Astrocyte (in vitro differentiated cells and primary cell): ENCODE data around the gene UGT1A6. TPM values are rescaled to one million over a fixed set of nuclear protein-coding genes. Genes with fewer than 3 reads are reported as not detected.
A peak's percentile ranks its signal among the peaks of the same experiment; 100 is the strongest.

Source experiments
- DNase-seq: peaks from one replicate; pipeline ENCODE4 v3.0.0-alpha.2; 2010; ENCODE audit warnings: low read depth
- FAIRE-seq: peaks from 2 replicates; lab custom pipeline; 2011; peaks lifted over from hg19 to GRCh38; lab: Jason Lieb, UNC
- H2AFZ ChIP-seq: 2 replicates; pipeline ENCODE4 v1.6.0; 2012; ENCODE audit warnings: low read depth, low read length, inconsistent platforms
- H3K27ac ChIP-seq: 2 replicates; pipeline ENCODE4 v1.5.1; 2011; ENCODE audit warnings: low read depth, low read length, inconsistent platforms
- H3K27me3 ChIP-seq: 2 replicates; pipeline ENCODE4 v1.6.0; 2011; ENCODE audit warnings: low read length, inconsistent platforms; ENCODE audit not compliant: insufficient read depth
- H3K36me3 ChIP-seq: 2 replicates; pipeline ENCODE4 v1.5.1; 2011; ENCODE audit warnings: low read length, inconsistent platforms; ENCODE audit not compliant: insufficient read depth
- H3K4me1 ChIP-seq: 2 replicates; pipeline ENCODE4 v1.5.1; 2011; ENCODE audit warnings: low read length, inconsistent platforms; ENCODE audit not compliant: insufficient read depth
- H3K4me2 ChIP-seq: 2 replicates; pipeline ENCODE4 v1.6.0; 2012; ENCODE audit warnings: low read length, inconsistent platforms
- H3K4me3 ChIP-seq: 2 replicates; pipeline ENCODE4 v1.5.1; 2011; ENCODE audit warnings: low read depth, mild to moderate bottlenecking, low read length, inconsistent platforms; ENCODE audit not compliant: insufficient read depth
- H3K79me2 ChIP-seq: 2 replicates; pipeline ENCODE4 v1.6.0; 2012; ENCODE audit warnings: mild to moderate bottlenecking, low read length, inconsistent platforms; ENCODE audit not compliant: insufficient read depth
- H3K9ac ChIP-seq: 2 replicates; pipeline ENCODE4 v1.6.0; 2012; ENCODE audit warnings: mild to moderate bottlenecking, low read length, inconsistent platforms
- H3K9me3 ChIP-seq: 2 replicates; pipeline ENCODE4 v1.5.1; 2012; ENCODE audit warnings: low read depth, mild to moderate bottlenecking, low read length, inconsistent platforms; ENCODE audit not compliant: insufficient read depth
- H4K20me1 ChIP-seq: 2 replicates; pipeline ENCODE4 v1.6.0; 2012; ENCODE audit warnings: low read length, inconsistent platforms; ENCODE audit not compliant: insufficient read depth
- H3K27ac Mint-ChIP-seq: one replicate; pipeline ENCODE4 v1.8.0; 2021; ENCODE audit warnings: mild to moderate bottlenecking, mixed read lengths; ENCODE audit not compliant: unreplicated experiment
- H3K27me3 Mint-ChIP-seq: one replicate; pipeline ENCODE4 v1.8.0; 2021; ENCODE audit warnings: low read depth, mixed read lengths; ENCODE audit not compliant: unreplicated experiment
- H3K36me3 Mint-ChIP-seq: one replicate; pipeline ENCODE4 v1.8.0; 2021; ENCODE audit warnings: low read depth, mixed read lengths; ENCODE audit not compliant: unreplicated experiment
- H3K4me1 Mint-ChIP-seq: one replicate; pipeline ENCODE4 v1.8.0; 2021; ENCODE audit warnings: low read depth, mixed read lengths; ENCODE audit not compliant: unreplicated experiment
- H3K4me3 Mint-ChIP-seq: one replicate; pipeline ENCODE4 v1.8.0; 2021; ENCODE audit warnings: mild to moderate bottlenecking, moderate library complexity, mixed read lengths; ENCODE audit not compliant: unreplicated experiment
- H3K9me3 Mint-ChIP-seq: one replicate; pipeline ENCODE4 v1.8.0; 2021; ENCODE audit warnings: mild to moderate bottlenecking, mixed read lengths; ENCODE audit not compliant: unreplicated experiment
- EZH2 ChIP-seq: IDR thresholded peaks from 2 replicates; pipeline ENCODE4 v1.6.1; 2012; ENCODE audit warnings: mild to moderate bottlenecking, low read length, inconsistent platforms; ENCODE audit not compliant: insufficient read depth
- total RNA-seq: library from RNA; stranded (reverse); gene quantifications from 2 replicates; pipeline ENCODE4 v1.2.1, GENCODE V29; 2021
- TF ChIP-seq, protein P1 (sequence below): IDR thresholded peaks from 2 replicates; pipeline ENCODE4 v1.5.1; 2011; ENCODE audit warnings: low read depth, mild to moderate bottlenecking, inconsistent platforms, low read length, moderate library complexity; ENCODE audit not compliant: insufficient read depth

Gene UGT1A6
- total RNA-seq, 1 donor from 2014 or later: not detected

DNA sequence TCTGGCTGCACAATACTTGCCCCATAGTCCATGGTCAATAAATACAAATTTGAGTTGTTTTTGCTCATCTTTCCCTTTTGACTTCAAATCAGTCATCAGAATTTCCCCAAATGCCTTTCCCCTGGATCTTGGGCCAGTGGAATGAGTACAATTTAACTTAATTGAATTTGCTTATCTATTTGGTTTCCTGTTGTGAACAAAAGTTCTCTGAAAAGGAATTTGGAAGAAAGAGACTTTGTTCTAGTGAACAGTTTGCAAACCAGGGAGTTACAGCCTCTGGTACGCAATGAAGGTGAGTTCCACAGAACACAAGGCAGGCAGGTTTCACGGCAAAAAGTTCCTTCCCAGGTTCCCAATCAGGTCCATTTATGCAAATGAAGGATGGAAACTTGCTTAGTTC, 66.2 kb downstream of the UGT1A6 start:
- FAIRE-seq (no peak), DNase-seq (peak; percentile 33)
- Mint-ChIP-seq H3K27me3 (peaks cover 12% of the 10 kb centered on the region), H3K4me1 (no peaks in the 10 kb centered on the region), H3K36me3 (no peaks in the 10 kb centered on the region), H3K4me3 (no peak overlapping the region), H3K9me3 (no peaks in the 10 kb centered on the region), H3K27ac (no peak overlapping the region)
- H3K4me3 ChIP-seq: no peak overlapping the region
- no peak overlapping the region for H3K4me2 ChIP-seq
- H3K9me3 ChIP-seq: no peaks in the 10 kb centered on the region
- no peak overlapping the region for H3K9ac ChIP-seq
- H4K20me1 ChIP-seq: no peaks in the 10 kb centered on the region
- H3K79me2 ChIP-seq: no peaks in the 10 kb centered on the region
- TF ChIP-seq, protein P1, sequence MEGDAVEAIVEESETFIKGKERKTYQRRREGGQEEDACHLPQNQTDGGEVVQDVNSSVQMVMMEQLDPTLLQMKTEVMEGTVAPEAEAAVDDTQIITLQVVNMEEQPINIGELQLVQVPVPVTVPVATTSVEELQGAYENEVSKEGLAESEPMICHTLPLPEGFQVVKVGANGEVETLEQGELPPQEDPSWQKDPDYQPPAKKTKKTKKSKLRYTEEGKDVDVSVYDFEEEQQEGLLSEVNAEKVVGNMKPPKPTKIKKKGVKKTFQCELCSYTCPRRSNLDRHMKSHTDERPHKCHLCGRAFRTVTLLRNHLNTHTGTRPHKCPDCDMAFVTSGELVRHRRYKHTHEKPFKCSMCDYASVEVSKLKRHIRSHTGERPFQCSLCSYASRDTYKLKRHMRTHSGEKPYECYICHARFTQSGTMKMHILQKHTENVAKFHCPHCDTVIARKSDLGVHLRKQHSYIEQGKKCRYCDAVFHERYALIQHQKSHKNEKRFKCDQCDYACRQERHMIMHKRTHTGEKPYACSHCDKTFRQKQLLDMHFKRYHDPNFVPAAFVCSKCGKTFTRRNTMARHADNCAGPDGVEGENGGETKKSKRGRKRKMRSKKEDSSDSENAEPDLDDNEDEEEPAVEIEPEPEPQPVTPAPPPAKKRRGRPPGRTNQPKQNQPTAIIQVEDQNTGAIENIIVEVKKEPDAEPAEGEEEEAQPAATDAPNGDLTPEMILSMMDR: no peak
- TF ChIP-seq EZH2: no peak
- peaks cover 3% of the 10 kb centered on the region for H3K27me3 ChIP-seq
- H2AFZ ChIP-seq: no peak overlapping the region
- H3K4me1 ChIP-seq: peaks cover 2% of the 10 kb centered on the region
- no peaks in the 10 kb centered on the region for H3K36me3 ChIP-seq
- H3K27ac ChIP-seq: no peak overlapping the region

GRCh38 chr2:233760043-233760442, 67.4 kb downstream of the UGT1A6 start, which contains the start of gene UGT1A1:
UGT1A1 (plus strand) TSS chr2:233760270; CDS start chr2:233760288, 18 bp downstream.
- TF ChIP-seq EZH2: no peak
- TF ChIP-seq, protein P1: no peak
- H3K27me3 ChIP-seq: peaks cover 3% of the 10 kb centered on the region
- no peak for DNase-seq

GRCh38 chr2:233761040-233761769, 68.5 kb downstream of the UGT1A6 start:
- peaks cover 6% of the 10 kb centered on the region for H3K4me1 Mint-ChIP-seq
- H3K9me3 Mint-ChIP-seq: no peaks in the 10 kb centered on the region
- TF ChIP-seq, protein P1: no peak
- no peak for TF ChIP-seq EZH2
- peaks cover 12% of the 10 kb centered on the region for H3K4me1 ChIP-seq
- H3K27ac ChIP-seq: no peak overlapping the region
- H3K36me3 ChIP-seq: no peaks in the 10 kb centered on the region
- H3K9ac ChIP-seq: no peak overlapping the region
- DNase-seq: peak; percentile 52
- H3K4me2 ChIP-seq: no peak overlapping the region
- no peak overlapping the region for H3K4me3 ChIP-seq
- no peak overlapping the region for H3K4me3 Mint-ChIP-seq
- H3K79me2 ChIP-seq: no peaks in the 10 kb centered on the region
- H3K36me3 Mint-ChIP-seq: no peaks in the 10 kb centered on the region
- H3K27me3 ChIP-seq: peaks cover 3% of the 10 kb centered on the region
- H3K9me3 ChIP-seq: no peaks in the 10 kb centered on the region
- no peaks in the 10 kb centered on the region for H4K20me1 ChIP-seq
- H2AFZ ChIP-seq: no peak overlapping the region
- H3K27ac Mint-ChIP-seq: no peak overlapping the region
- FAIRE-seq: no peak
- H3K27me3 Mint-ChIP-seq: peaks cover 9% of the 10 kb centered on the region

More at GRCh38 chr2:233760043-233760442, 67.4 kb downstream of the UGT1A6 start, which contains the start of gene UGT1A1:
- H3K36me3 ChIP-seq: no peaks in the 10 kb centered on the region
- H3K36me3 Mint-ChIP-seq: no peaks in the 10 kb centered on the region
- no peak within 1 kb of the TSS for H3K27ac ChIP-seq
- H3K4me2 ChIP-seq: no peak within 1 kb of the TSS
- H3K4me1 Mint-ChIP-seq: peaks cover 6% of the 10 kb centered on the region
- FAIRE-seq: no peak
- H3K79me2 ChIP-seq: no peaks in the 10 kb centered on the region
- peaks cover 12% of the 10 kb centered on the region for H3K4me1 ChIP-seq
- H3K9me3 ChIP-seq: no peaks in the 10 kb centered on the region
- H3K27me3 Mint-ChIP-seq: peaks cover 7% of the 10 kb centered on the region
- H2AFZ ChIP-seq: no peak within 1 kb of the TSS
- no peak within 1 kb of the TSS for H3K4me3 ChIP-seq
- no peak within 1 kb of the TSS for H3K27ac Mint-ChIP-seq
- no peaks in the 10 kb centered on the region for H4K20me1 ChIP-seq
- no peak within 1 kb of the TSS for H3K9ac ChIP-seq
- H3K9me3 Mint-ChIP-seq: no peaks in the 10 kb centered on the region
- no peak within 1 kb of the TSS for H3K4me3 Mint-ChIP-seq
